Tibial artery (tissue), 4 donors: ENCODE measurements around the gene SNRPF.
"Not testable (repeated sequence)": the region's sequence is repeated elsewhere in the genome, so short reads cannot be mapped to it uniquely, and the experiment has no call there.

ENCODE experiments used
- DNase-seq, 2 donors: peaks; one replicate each; pipeline ENCODE4 v3.0.0-alpha.2; 2019
- H3K27ac ChIP-seq, 2 donors: fragments of 200-600 bp; sonication (generic) in 1 of 2; 1 replicate in 1 of 2; 2 replicates in 1 of 2; pipeline ENCODE4 v1.5.1; 2018 to 2019; ENCODE audit warnings: mild to moderate bottlenecking in 1 of 2
- H3K27me3 ChIP-seq, 2 donors: fragments of 200-600 bp; sonication (generic) in 1 of 2; one replicate each; pipeline versions ENCODE4 v1.5.1 to v1.6.0; 2016 to 2019
- H3K36me3 ChIP-seq, 3 donors: fragments of 200-600 bp; sonication (generic) in 2 of 3; one replicate each; pipeline ENCODE4 v1.5.1; 2016 to 2019; ENCODE audit warnings: mild to moderate bottlenecking in 2 of 3
- H3K4me1 ChIP-seq, 4 donors: fragments of 200-600 bp; sonication (generic) in 2 of 4; 1 replicate in 3 of 4; 2 replicates in 1 of 4; pipeline ENCODE4 v1.5.1; 2016 to 2019
- H3K4me3 ChIP-seq, 2 donors: fragments of 200-600 bp; sonication (generic) in 1 of 2; 1 replicate in 1 of 2; 2 replicates in 1 of 2; pipeline ENCODE4 v1.5.1; 2018 to 2019; ENCODE audit warnings: mild to moderate bottlenecking in 2 of 2
- H3K9me3 ChIP-seq, 3 donors: fragments of 200-600 bp; sonication (generic) in 1 of 3; one replicate each; pipeline ENCODE4 v1.5.1; 2016 to 2019
- CTCF ChIP-seq, 2 experiments: fragments of 200-600 bp in 1 of 2; fragments of 450-650 bp in 1 of 2; IDR thresholded peaks; one replicate each; pipeline ENCODE4 v1.5.1; 2017 to 2019; ENCODE audit warnings: antibody characterized with exemption in 2 of 2, mild to moderate bottlenecking in 1 of 2, moderate library complexity in 1 of 2
- intact Hi-C: fragments of 100-400 bp; cut with DNase I; formaldehyde crosslinking; loops from one replicate; pipeline ENCODE4 v1.15.0; 2023; ENCODE audit warnings: low total_unique reads

The SNRPF gene

GRCh38 chr12:95836630-95837239 lies 22.0 kb upstream of the SNRPF start:
- no peak for DNase-seq
- TF ChIP-seq CTCF (IDR thresholded peaks at IDR 0.05) = no peak

GRCh38 chr12:95837240-95838038 lies 21.3 kb upstream of the SNRPF start:
- intact Hi-C loops = no loop called here
- TF ChIP-seq CTCF (IDR thresholded peaks at IDR 0.05) = no peak
- Histone ChIP-seq H3K4me3 (no peak overlapping the region), H3K9me3 (no peaks in the 10 kb centered on the region), H3K4me1 (peaks cover 0 to 15% (median 0%) of the 10 kb centered on the region in 4 donors), H3K36me3 (no peaks in the 10 kb centered on the region), H3K27me3 (no peaks in the 10 kb centered on the region), H3K27ac (no peak overlapping the region)
- no peak for DNase-seq

More at GRCh38 chr12:95836630-95837239, 22.0 kb upstream of the SNRPF start:
- H3K27ac ChIP-seq = no peak overlapping the region
- no peaks in the 10 kb centered on the region for H3K9me3 ChIP-seq
- H3K4me1 ChIP-seq = peaks cover 0 to 15% (median 0%) of the 10 kb centered on the region in 4 donors
- intact Hi-C loops = no loop called here
- H3K27me3 ChIP-seq = peaks cover 0 to 2% of the 10 kb centered on the region in 2 donors
- H3K36me3 ChIP-seq = no peaks in the 10 kb centered on the region
- H3K4me3 ChIP-seq = no peak overlapping the region

- Histone ChIP-seq H3K9me3 (no peaks in the 10 kb centered on the region), H3K4me3 (no peak overlapping the region), H3K36me3 (no peaks in the 10 kb centered on the region), H3K27ac (no peak overlapping the region), H3K27me3 (no peaks in the 10 kb centered on the region), H3K4me1 (peaks cover 0 to 15% (median 0%) of the 10 kb centered on the region in 4 donors)
- intact Hi-C loops = no loop called here
- TF ChIP-seq CTCF (IDR thresholded peaks at IDR 0.05) = no peak
- DNase-seq = no peak
Observed at GRCh38 chr12:95838125-95838524, 20.6 kb upstream of the SNRPF start.

GRCh38 chr12:95842426-95842825 lies 16.3 kb upstream of the SNRPF start:
- H3K4me3 ChIP-seq, intact Hi-C loops, H3K27ac ChIP-seq, H3K4me1 ChIP-seq, H3K36me3 ChIP-seq, DNase-seq, H3K9me3 ChIP-seq: not testable (repeated sequence)
- peaks cover 0 to 13% of the 10 kb centered on the region in 2 donors for H3K27me3 ChIP-seq

GRCh38 chr12:95848575-95849388 lies 10.0 kb upstream of the SNRPF start:
- TF ChIP-seq CTCF (IDR thresholded peaks at IDR 0.05) = no peak
- DNase-seq = no peak
- no peaks in the 10 kb centered on the region for H3K4me1 ChIP-seq
- H3K36me3 ChIP-seq = no peaks in the 10 kb centered on the region
- H3K27ac ChIP-seq = no peak overlapping the region
- no peaks in the 10 kb centered on the region for H3K9me3 ChIP-seq
- intact Hi-C loops = no loop called here
- no peak overlapping the region for H3K4me3 ChIP-seq
- peaks cover 0 to 10% of the 10 kb centered on the region in 2 donors for H3K27me3 ChIP-seq
